ENCODE results near the gene ARSG.
"Not testable (repeated sequence)": the region's sequence is repeated elsewhere in the genome, so short reads cannot be mapped to it uniquely, and the experiment has no call there.

ARSG gene

DNA sequence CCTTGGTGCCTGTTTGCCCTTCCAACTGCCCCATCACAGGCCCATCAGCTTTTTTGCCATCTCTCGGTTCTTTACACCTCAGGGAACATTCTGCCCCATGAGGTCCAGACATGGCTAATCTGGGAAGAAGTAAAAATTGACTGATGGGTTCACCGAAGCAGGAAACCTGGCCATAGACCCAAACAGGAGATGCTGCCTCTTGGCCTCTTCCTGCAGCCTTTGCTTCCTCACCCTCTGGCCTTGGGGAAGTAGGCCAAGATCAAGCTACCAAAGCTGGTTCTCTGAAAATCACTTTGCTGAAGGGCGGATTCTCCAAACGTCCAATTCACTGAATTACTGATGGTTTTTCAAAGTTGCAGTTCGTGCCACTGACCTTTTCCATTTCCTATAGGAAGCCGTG, 56.1 kb downstream of the ARSG start:
- TF ChIP-seq CTCF (IDR thresholded peaks at IDR 0.05; ENCODE audit: low read depth, low read length), result no peak
- no peak overlapping the region for H3K4me3 ChIP-seq (ENCODE audit: low read depth, low read length)

GRCh38 chr17:68349157-68349556, 57.9 kb downstream of the ARSG start:
- H3K4me3 ChIP-seq (ENCODE audit: low read depth, low read length), result no peak overlapping the region
- TF ChIP-seq CTCF (IDR thresholded peaks at IDR 0.05; ENCODE audit: low read depth, low read length), result no peak

DNA sequence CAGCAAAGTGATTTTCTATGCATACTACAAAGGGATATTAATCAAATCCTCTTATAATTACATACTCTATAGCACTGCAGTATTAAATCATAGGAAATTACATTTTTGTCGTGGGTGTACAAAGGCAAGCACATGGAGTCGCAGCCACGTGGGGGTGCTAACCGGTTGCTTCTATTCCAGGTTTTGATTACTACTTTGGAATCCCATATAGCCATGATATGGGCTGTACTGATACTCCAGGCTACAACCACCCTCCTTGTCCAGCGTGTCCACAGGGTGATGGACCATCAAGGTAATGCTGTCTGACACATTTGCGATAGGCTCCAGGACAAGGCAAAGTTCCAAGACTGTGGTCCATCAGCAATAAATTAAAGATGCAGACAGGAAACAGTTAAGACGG, 60.1 kb downstream of the ARSG start:
- no peak for TF ChIP-seq CTCF (IDR thresholded peaks at IDR 0.05; ENCODE audit: low read depth, low read length)
- H3K4me3 ChIP-seq (ENCODE audit: low read depth, low read length), result no peak overlapping the region

- no peak for TF ChIP-seq CTCF (IDR thresholded peaks at IDR 0.05; ENCODE audit: low read depth, low read length)
- no peak overlapping the region for H3K4me3 ChIP-seq (ENCODE audit: low read depth, low read length)
Observed at GRCh38 chr17:68352041-68352440, 60.7 kb downstream of the ARSG start.

DNA sequence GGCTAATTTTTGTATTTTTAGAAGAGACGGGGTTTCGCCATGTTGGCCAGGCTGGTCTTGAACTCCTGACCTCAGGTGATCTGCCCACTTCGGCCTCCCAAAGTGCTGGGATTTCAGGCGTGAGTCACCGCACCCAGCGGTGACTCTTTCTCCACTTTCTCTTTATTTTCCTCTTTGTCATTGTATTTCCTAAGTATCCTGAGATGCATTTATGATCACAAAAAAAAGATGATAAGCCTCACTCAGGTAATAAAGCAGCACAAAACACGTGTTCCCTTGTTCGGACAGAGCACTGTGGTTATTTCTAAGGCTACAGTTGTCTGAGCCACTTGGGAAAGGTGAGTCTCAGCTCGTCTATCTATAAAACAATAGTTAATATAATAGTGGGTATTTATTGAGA, 61.4 kb downstream of the ARSG start:
- not testable (repeated sequence) for H3K4me3 ChIP-seq (ENCODE audit: low read depth, low read length)

GRCh38 chr17:68353111-68353521, 61.8 kb downstream of the ARSG start:
- no peak overlapping the region for H3K4me3 ChIP-seq (ENCODE audit: low read depth, low read length)
- TF ChIP-seq CTCF (IDR thresholded peaks at IDR 0.05; ENCODE audit: low read depth, low read length), result no peak

DNA sequence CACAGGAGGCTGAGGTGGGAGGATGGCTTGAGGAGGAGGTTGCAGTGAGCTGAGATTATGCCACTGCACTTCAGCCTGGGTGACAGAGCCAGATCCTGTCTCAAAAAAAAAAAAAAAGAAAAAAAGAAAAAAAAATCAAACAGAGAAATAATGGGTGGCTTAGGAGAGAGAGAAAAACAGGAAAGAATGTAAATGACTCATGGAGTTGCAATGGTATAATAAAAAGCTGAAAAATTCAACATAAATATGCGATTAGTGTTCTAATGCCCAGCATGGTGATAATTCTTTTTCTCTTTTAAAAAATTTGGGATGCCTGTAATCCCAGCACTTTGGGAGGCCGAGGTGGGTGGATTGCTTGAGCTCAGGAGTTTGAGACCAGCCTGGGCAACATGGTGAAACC, 63.0 kb downstream of the ARSG start:
- not testable (repeated sequence) for H3K4me3 ChIP-seq (ENCODE audit: low read depth, low read length)

DNA sequence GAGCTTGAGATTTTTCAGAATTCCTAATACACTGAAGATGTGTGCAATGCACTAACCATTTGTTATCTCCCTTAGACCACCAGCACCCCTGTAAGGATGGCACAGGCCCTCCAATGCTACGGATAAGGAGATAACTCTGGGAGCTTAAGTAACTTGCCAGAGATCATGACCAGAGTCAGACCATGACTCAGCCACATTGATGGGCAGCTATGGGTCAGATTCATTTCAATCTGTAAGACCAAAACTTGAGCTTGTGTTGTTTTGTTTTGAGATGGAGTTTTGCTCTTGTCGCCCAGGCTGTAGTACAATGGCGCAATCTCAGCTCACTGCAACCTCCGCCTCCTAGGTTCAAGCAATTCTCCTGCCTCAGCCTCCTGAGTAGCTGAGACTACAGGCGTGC, 63.8 kb downstream of the ARSG start:
- not testable (repeated sequence) for H3K4me3 ChIP-seq (ENCODE audit: low read depth, low read length)

DNA sequence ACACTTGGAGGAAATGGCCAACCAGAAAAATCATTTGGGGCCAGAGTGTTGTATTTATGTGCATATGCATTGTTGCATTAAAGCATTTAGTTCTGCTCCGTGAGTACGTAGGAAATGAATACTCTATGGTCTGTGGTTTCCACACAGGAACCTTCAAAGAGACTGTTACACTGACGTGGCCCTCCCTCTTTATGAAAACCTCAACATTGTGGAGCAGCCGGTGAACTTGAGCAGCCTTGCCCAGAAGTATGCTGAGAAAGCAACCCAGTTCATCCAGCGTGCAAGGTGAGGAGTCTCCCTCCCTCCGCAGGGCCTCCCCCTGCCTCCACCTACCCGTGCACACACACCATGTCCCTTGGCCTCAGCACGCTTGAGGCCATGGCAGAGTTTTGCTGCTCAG, 65.2 kb downstream of the ARSG start:
- H3K4me3 ChIP-seq (ENCODE audit: low read depth, low read length), result no peak overlapping the region
- TF ChIP-seq CTCF (IDR thresholded peaks at IDR 0.05; ENCODE audit: low read depth, low read length), result no peak

All from WI38 (cell line).